IMR-90 (cell line): Measurements from ENCODE around the gene NTRK2. TPM values are rescaled to one million over a fixed set of nuclear protein-coding genes. Genes with fewer than 3 reads are reported as not detected.

Experiments used
- ATAC-seq: fragments of 200-7000 bp; cut with Tn5 transposase; 2 replicates; pipeline ENCODE4 v1.9.1; 2020; ENCODE audit warnings: low read depth, mild to moderate bottlenecking, moderate library complexity
- BruUV-seq: library from RNA; stranded (reverse); fragments of 400-500 nt; replicated peaks from 2 replicates; lab custom pipeline; 2021; lab: Mats Ljungman, UMichigan
- CTCF ChIA-PET: fragments of 300-600 bp; formaldehyde crosslinking; extraction: SDS; loops from one replicate; lab custom pipeline; 2021; ENCODE audit warnings: antibody characterized with exemption; lab: Yijun Ruan, JAX
- POLR2A ChIA-PET: fragments of 300-600 bp; sonication (Branson Sonifier 250); formaldehyde crosslinking; loops from one replicate; lab custom pipeline; 2022; ENCODE audit warnings: antibody characterized with exemption; ENCODE audit not compliant: unreplicated experiment; lab: Charles Lee
- DNase-seq: peaks from one replicate; pipeline ENCODE4 v3.0.0; 2013
- H2AFZ ChIP-seq: replicated peaks from 2 replicates; pipeline ENCODE3; 2013; ENCODE audit warnings: low read length, mild to moderate bottlenecking; ENCODE audit not compliant: poor library complexity
- H2AK5ac ChIP-seq: 2 replicates; pipeline ENCODE4 v1.6.1; 2013; ENCODE audit warnings: low read depth, low read length, inconsistent platforms
- H2AK9ac ChIP-seq: replicated peaks from 2 replicates; pipeline ENCODE3; 2013; ENCODE audit warnings: mild to moderate bottlenecking, low read depth, low read length, moderate library complexity; ENCODE audit not compliant: poor library complexity
- H2BK120ac ChIP-seq: 2 replicates; pipeline ENCODE4 v1.6.1; 2013; ENCODE audit warnings: low read depth, low read length, inconsistent platforms
- H2BK15ac ChIP-seq: 3 replicates; pipeline ENCODE4 v1.6.1; 2013; ENCODE audit warnings: low read depth, low read length, inconsistent platforms
- H2BK20ac ChIP-seq: 2 replicates; pipeline ENCODE4 v1.6.1; 2013; ENCODE audit warnings: low read depth, mild to moderate bottlenecking, inconsistent platforms, low read length, moderate library complexity
- H2BK5ac ChIP-seq: 2 replicates; pipeline ENCODE4 v1.6.1; 2013; ENCODE audit warnings: mild to moderate bottlenecking, low read depth, low read length, inconsistent platforms; ENCODE audit not compliant: poor library complexity, severe bottlenecking
- H3K14ac ChIP-seq: replicated peaks from 2 replicates; pipeline ENCODE4 v1.6.1; 2013; ENCODE audit warnings: low read depth, low read length, inconsistent platforms
- H3K18ac ChIP-seq: 2 replicates; pipeline ENCODE4 v1.6.1; 2013; ENCODE audit warnings: low read depth, low read length, control low read depth
- H3K23ac ChIP-seq: 2 replicates; pipeline ENCODE4 v1.6.1; 2013; ENCODE audit warnings: low read depth, low read length, inconsistent platforms
- H3K27ac ChIP-seq: 2 replicates; pipeline ENCODE4 v1.5.1; 2013; ENCODE audit warnings: mild to moderate bottlenecking, control low read depth, low read length; ENCODE audit not compliant: insufficient read depth
- H3K27me3 ChIP-seq: 2 replicates; pipeline ENCODE4 v1.6.1; 2013; ENCODE audit warnings: low read length; ENCODE audit not compliant: control insufficient read depth, insufficient read depth
- H3K36me3 ChIP-seq: 2 replicates; pipeline ENCODE4 v1.6.1; 2013; ENCODE audit warnings: low read length, mixed read lengths; ENCODE audit not compliant: control insufficient read depth, insufficient read depth
- H3K4ac ChIP-seq: 2 replicates; pipeline ENCODE4 v1.6.1; 2013; ENCODE audit warnings: low read depth, low read length, inconsistent platforms
- H3K4me1 ChIP-seq: 2 replicates; pipeline ENCODE4 v1.6.1; 2013; ENCODE audit warnings: low read length, mixed read lengths; ENCODE audit not compliant: control insufficient read depth, insufficient read depth
- H3K4me2 ChIP-seq: 2 replicates; pipeline ENCODE4 v1.6.1; 2013; ENCODE audit warnings: low read depth, mild to moderate bottlenecking, control low read depth, low read length, moderate library complexity
- H3K4me3 ChIP-seq: 2 replicates; pipeline ENCODE4 v1.5.1; 2013; ENCODE audit warnings: low read depth, mild to moderate bottlenecking, control low read depth, low read length, moderate library complexity; ENCODE audit not compliant: insufficient read depth
- H3K56ac ChIP-seq: 2 replicates; pipeline ENCODE4 v1.6.1; 2013; ENCODE audit warnings: low read length, inconsistent platforms; ENCODE audit not compliant: insufficient read depth; ENCODE audit errors: extremely low read depth
- H3K79me1 ChIP-seq, 2 experiments: 2 replicates each; pipeline ENCODE4 v1.6.1; 2013; ENCODE audit warnings: low read length in 2 of 2, inconsistent platforms in 1 of 2, low read depth in 1 of 2
- H3K9ac ChIP-seq: 2 replicates; pipeline ENCODE4 v1.6.1; 2013; ENCODE audit warnings: low read depth, low read length, control low read depth
- H3K9me1 ChIP-seq: 2 replicates; pipeline ENCODE4 v1.6.1; 2013; ENCODE audit warnings: low read length, inconsistent platforms; ENCODE audit not compliant: insufficient read depth
- H3K9me3 ChIP-seq: 2 replicates; pipeline ENCODE4 v1.6.1; 2013; ENCODE audit warnings: low read length; ENCODE audit not compliant: control insufficient read depth, insufficient read depth
- H4K20me1 ChIP-seq: 2 replicates; pipeline ENCODE4 v1.6.1; 2013; ENCODE audit warnings: low read length, inconsistent platforms; ENCODE audit not compliant: insufficient read depth
- H4K5ac ChIP-seq: 2 replicates; pipeline ENCODE4 v1.6.1; 2013; ENCODE audit warnings: mild to moderate bottlenecking, low read depth, low read length, control low read depth
- H4K8ac ChIP-seq, 2 experiments: 2 replicates each; pipeline ENCODE4 v1.6.1; 2013; ENCODE audit warnings: low read depth in 2 of 2, low read length in 2 of 2, control low read depth in 1 of 2, inconsistent platforms in 1 of 2
- H4K91ac ChIP-seq: 2 replicates; pipeline ENCODE4 v1.6.1; 2013; ENCODE audit warnings: low read depth, low read length, inconsistent platforms; ENCODE audit not compliant: insufficient read depth
- BHLHE40 ChIP-seq: fragments of 150-350 bp; IDR thresholded peaks from 2 replicates; pipeline ENCODE4 v1.6.1; 2016; ENCODE audit warnings: mild to moderate bottlenecking, low read depth, low read length
- CEBPB ChIP-seq: IDR thresholded peaks from 2 replicates; pipeline ENCODE4 v1.6.1; 2012; ENCODE audit warnings: low read depth, low read length, improper control_type of control experiment
- CHD1 ChIP-seq: IDR thresholded peaks from 2 replicates; pipeline ENCODE4 v1.6.1; 2012; ENCODE audit warnings: low read depth, low read length, improper control_type of control experiment
- CTCF ChIP-seq: conservative IDR thresholded peaks from 2 replicates; pipeline ENCODE4 v1.5.1; 2012; ENCODE audit warnings: mild to moderate bottlenecking, low read depth, low read length, improper control_type of control experiment
- ELK1 ChIP-seq: fragments of 150-350 bp; IDR thresholded peaks from 2 replicates; pipeline ENCODE4 v1.6.1; 2016; ENCODE audit warnings: low read depth, mild to moderate bottlenecking, low read length, moderate library complexity, borderline replicate concordance
- FOS ChIP-seq: fragments of 150-350 bp; IDR thresholded peaks from 2 replicates; pipeline ENCODE4 v1.6.1; 2016; ENCODE audit warnings: low read depth, low read length
- MAFK ChIP-seq: IDR thresholded peaks from 2 replicates; pipeline ENCODE4 v1.6.1; 2012; ENCODE audit warnings: low read depth, low read length, improper control_type of control experiment
- MAZ ChIP-seq: IDR thresholded peaks from 2 replicates; pipeline ENCODE4 v1.6.1; 2012; ENCODE audit warnings: low read depth, mild to moderate bottlenecking, low read length, improper control_type of control experiment, moderate library complexity, borderline replicate concordance
- MXI1 ChIP-seq: IDR thresholded peaks from 2 replicates; pipeline ENCODE4 v1.6.1; 2012; ENCODE audit warnings: low read depth, mild to moderate bottlenecking, low read length, moderate library complexity, borderline replicate concordance
- NFE2L2 ChIP-seq: fragments of 150-350 bp; IDR thresholded peaks from 2 replicates; pipeline ENCODE4 v1.6.1; 2016; ENCODE audit warnings: low read depth, mild to moderate bottlenecking, low read length
- POLR2A ChIP-seq: IDR thresholded peaks from 2 replicates; pipeline ENCODE4 v1.6.1; 2012; ENCODE audit warnings: mild to moderate bottlenecking, low read depth, low read length
- RAD21 ChIP-seq: IDR thresholded peaks from 2 replicates; pipeline ENCODE4 v1.6.1; 2012; ENCODE audit warnings: low read length, improper control_type of control experiment
- RCOR1 ChIP-seq: IDR thresholded peaks from 2 replicates; pipeline ENCODE4 v1.6.1; 2012; ENCODE audit warnings: mild to moderate bottlenecking, low read length, improper control_type of control experiment; ENCODE audit not compliant: insufficient replicate concordance
- RFX5 ChIP-seq: IDR thresholded peaks from 2 replicates; pipeline ENCODE4 v1.8.0; 2012; ENCODE audit warnings: low read depth, mild to moderate bottlenecking, low read length, moderate library complexity
- SMC3 ChIP-seq: fragments of 150-350 bp; IDR thresholded peaks from 2 replicates; pipeline ENCODE4 v1.6.1; 2016; ENCODE audit warnings: low read depth, mild to moderate bottlenecking, antibody characterized with exemption, low read length, moderate library complexity
- USF2 ChIP-seq: fragments of 150-350 bp; IDR thresholded peaks from 2 replicates; pipeline ENCODE4 v1.6.1; 2017; ENCODE audit warnings: mild to moderate bottlenecking, antibody characterized with exemption, low read length, low read depth
- WGBS, 2 experiments: methylation state at CpG; one replicate each; pipeline versions ENCODE4 v1.1.5 to v1.1.7; 2013; ENCODE audit warnings: missing lambda C conversion rate in 2 of 2; ENCODE audit not compliant: insufficient read length in 1 of 2; ENCODE audit errors: extremely low coverage in 2 of 2; 5-methylcytosine and 5-hydroxymethylcytosine counted together
- dilution Hi-C: fragments of 300-500 bp; cut with HindIII; formaldehyde crosslinking; loops from one replicate; pipeline ENCODE4 v1.14.3; 2018; ENCODE audit warnings: low sequenced_read_pairs; ENCODE audit not compliant: unreplicated experiment
- in situ Hi-C: fragments of 300-500 bp; cut with MboI; formaldehyde crosslinking; loops from 3 replicates; pipeline ENCODE4 v1.14.3; 2019; ENCODE audit warnings: low sequenced_read_pairs, inconsistent platforms, mixed read lengths
- intact Hi-C: fragments of 100-400 bp; cut with micrococcal nuclease; formaldehyde crosslinking; loops from 2 replicates; pipeline ENCODE4 v1.10.0; 2022
- polyA plus RNA-seq, 3 experiments: library from polyadenylated mRNA; depleted of rRNA; stranded (reverse); fragments of >200 nt; gene quantifications; 2 replicates each; pipeline ENCODE4 v1.2.3, GENCODE V29; 2012; ENCODE audit warnings: low replicate concordance in 1 of 3
- total RNA-seq: library from RNA; depleted of rRNA; stranded (reverse); fragments of >200 nt; gene quantifications from 2 replicates; pipeline ENCODE4 v1.2.3, GENCODE V29; 2012

NTRK2 gene
- total and polyA plus RNA-seq, 2 of the 4 experiments (the other 2 are of a cell fraction) = under 0.01 to 0.02 TPM

GRCh38 chr9:85013703-85014102 is 344.2 kb downstream of the NTRK2 start:
- Histone ChIP-seq H2AK5ac (no peak overlapping the region), H2BK5ac (no peak overlapping the region), H3K9me3 (peaks cover 17% of the 10 kb centered on the region), H2BK15ac (no peak overlapping the region), H3K4me3 (no peak overlapping the region), H3K4ac (no peak overlapping the region), H3K27me3 (no peaks in the 10 kb centered on the region), H2BK120ac (no peak overlapping the region), H3K9ac (no peak overlapping the region), H4K8ac (no peak overlapping the region), H3K4me2 (no peak overlapping the region), H4K20me1 (no peaks in the 10 kb centered on the region), H2AK9ac (no peak overlapping the region), H3K27ac (no peak overlapping the region), H4K91ac (no peak overlapping the region), H2AFZ (no peak overlapping the region), H3K18ac (no peak overlapping the region), H3K56ac (no peak overlapping the region), H4K5ac (no peak overlapping the region), H3K14ac (no peak overlapping the region), H3K9me1 (no peaks in the 10 kb centered on the region), H2BK20ac (no peak overlapping the region), H3K23ac (no peak overlapping the region), H3K36me3 (no peaks in the 10 kb centered on the region), H3K79me1 (no peaks in the 10 kb centered on the region), H3K4me1 (no peaks in the 10 kb centered on the region)
- no CpG with 5 or more reads among the region's 1 CpG for WGBS, 2 experiments
- intact Hi-C loops = no loop called here
- TF ChIP-seq CTCF = no peak
- TF ChIP-seq BHLHE40 = no peak
- no peak for TF ChIP-seq RAD21
- no peak for TF ChIP-seq CHD1
- TF ChIP-seq RFX5 = no peak
- TF ChIP-seq MXI1 = no peak
- no peak for TF ChIP-seq FOS
- no peak for TF ChIP-seq POLR2A
- TF ChIP-seq ELK1 = no peak
- no peak for TF ChIP-seq CEBPB
- no peak for TF ChIP-seq USF2
- no peak for TF ChIP-seq NFE2L2
- no peak for TF ChIP-seq RCOR1
- TF ChIP-seq MAFK = no peak
- TF ChIP-seq MAZ = no peak
- TF ChIP-seq SMC3 = no peak
- dilution Hi-C loops = no loop called here
- in situ Hi-C loops = no loop called here
- no TSS peak for BruUV-seq
- DNase-seq (no peak), ATAC-seq (no peak)
- ChIA-PET POLR2A (no interaction called here), CTCF (no interaction called here)
